Measurements from ENCODE around the gene FOXN3.

- TF ChIP-seq POLR2AphosphoS5 (IDR thresholded peaks at IDR 0.05; ENCODE audit: low read depth, low read length) (no peak), TCF7L2 (IDR thresholded peaks at IDR 0.05; ENCODE audit: low read depth, low read length) (no peak), SIN3A (IDR thresholded peaks at IDR 0.05; ENCODE audit: borderline replicate concordance, insufficient read depth, low read depth, low read length) (no peak)
- TF ChIP-seq, protein P1, sequence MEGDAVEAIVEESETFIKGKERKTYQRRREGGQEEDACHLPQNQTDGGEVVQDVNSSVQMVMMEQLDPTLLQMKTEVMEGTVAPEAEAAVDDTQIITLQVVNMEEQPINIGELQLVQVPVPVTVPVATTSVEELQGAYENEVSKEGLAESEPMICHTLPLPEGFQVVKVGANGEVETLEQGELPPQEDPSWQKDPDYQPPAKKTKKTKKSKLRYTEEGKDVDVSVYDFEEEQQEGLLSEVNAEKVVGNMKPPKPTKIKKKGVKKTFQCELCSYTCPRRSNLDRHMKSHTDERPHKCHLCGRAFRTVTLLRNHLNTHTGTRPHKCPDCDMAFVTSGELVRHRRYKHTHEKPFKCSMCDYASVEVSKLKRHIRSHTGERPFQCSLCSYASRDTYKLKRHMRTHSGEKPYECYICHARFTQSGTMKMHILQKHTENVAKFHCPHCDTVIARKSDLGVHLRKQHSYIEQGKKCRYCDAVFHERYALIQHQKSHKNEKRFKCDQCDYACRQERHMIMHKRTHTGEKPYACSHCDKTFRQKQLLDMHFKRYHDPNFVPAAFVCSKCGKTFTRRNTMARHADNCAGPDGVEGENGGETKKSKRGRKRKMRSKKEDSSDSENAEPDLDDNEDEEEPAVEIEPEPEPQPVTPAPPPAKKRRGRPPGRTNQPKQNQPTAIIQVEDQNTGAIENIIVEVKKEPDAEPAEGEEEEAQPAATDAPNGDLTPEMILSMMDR (IDR thresholded peaks at IDR 0.05) = no peak
- TF ChIP-seq, protein P2, sequence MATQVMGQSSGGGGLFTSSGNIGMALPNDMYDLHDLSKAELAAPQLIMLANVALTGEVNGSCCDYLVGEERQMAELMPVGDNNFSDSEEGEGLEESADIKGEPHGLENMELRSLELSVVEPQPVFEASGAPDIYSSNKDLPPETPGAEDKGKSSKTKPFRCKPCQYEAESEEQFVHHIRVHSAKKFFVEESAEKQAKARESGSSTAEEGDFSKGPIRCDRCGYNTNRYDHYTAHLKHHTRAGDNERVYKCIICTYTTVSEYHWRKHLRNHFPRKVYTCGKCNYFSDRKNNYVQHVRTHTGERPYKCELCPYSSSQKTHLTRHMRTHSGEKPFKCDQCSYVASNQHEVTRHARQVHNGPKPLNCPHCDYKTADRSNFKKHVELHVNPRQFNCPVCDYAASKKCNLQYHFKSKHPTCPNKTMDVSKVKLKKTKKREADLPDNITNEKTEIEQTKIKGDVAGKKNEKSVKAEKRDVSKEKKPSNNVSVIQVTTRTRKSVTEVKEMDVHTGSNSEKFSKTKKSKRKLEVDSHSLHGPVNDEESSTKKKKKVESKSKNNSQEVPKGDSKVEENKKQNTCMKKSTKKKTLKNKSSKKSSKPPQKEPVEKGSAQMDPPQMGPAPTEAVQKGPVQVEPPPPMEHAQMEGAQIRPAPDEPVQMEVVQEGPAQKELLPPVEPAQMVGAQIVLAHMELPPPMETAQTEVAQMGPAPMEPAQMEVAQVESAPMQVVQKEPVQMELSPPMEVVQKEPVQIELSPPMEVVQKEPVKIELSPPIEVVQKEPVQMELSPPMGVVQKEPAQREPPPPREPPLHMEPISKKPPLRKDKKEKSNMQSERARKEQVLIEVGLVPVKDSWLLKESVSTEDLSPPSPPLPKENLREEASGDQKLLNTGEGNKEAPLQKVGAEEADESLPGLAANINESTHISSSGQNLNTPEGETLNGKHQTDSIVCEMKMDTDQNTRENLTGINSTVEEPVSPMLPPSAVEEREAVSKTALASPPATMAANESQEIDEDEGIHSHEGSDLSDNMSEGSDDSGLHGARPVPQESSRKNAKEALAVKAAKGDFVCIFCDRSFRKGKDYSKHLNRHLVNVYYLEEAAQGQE (IDR thresholded peaks at IDR 0.05; ENCODE audit: insufficient read depth in 1 of 2, low read depth in 2 of 2, low read length in 1 of 2) = no peak
Observed at GRCh38 chr14:89327771-89328212, 89.2 kb downstream of the FOXN3 start.
